A673 (cell line): ENCODE measurements around the gene SEPTIN8.

Experiments used
- EZH2 ChIP-seq: fragments of 200-600 bp; sonication (generic); IDR thresholded peaks from 2 replicates; pipeline ENCODE4 v1.6.1; 2017; ENCODE audit warnings: borderline replicate concordance, low read depth, mild to moderate bottlenecking, mixed read lengths, antibody characterized with exemption, low read length; ENCODE audit not compliant: poor library complexity, severe bottlenecking
- TF ChIP-seq, protein P1 (sequence below): fragments of 300-800, 200-600 bp; sonication (generic); conservative IDR thresholded peaks from 2 replicates; pipeline ENCODE4 v1.5.1; 2017; ENCODE audit warnings: low read depth, mild to moderate bottlenecking, antibody characterized with exemption, low read length, moderate library complexity, mixed read lengths

DNA sequence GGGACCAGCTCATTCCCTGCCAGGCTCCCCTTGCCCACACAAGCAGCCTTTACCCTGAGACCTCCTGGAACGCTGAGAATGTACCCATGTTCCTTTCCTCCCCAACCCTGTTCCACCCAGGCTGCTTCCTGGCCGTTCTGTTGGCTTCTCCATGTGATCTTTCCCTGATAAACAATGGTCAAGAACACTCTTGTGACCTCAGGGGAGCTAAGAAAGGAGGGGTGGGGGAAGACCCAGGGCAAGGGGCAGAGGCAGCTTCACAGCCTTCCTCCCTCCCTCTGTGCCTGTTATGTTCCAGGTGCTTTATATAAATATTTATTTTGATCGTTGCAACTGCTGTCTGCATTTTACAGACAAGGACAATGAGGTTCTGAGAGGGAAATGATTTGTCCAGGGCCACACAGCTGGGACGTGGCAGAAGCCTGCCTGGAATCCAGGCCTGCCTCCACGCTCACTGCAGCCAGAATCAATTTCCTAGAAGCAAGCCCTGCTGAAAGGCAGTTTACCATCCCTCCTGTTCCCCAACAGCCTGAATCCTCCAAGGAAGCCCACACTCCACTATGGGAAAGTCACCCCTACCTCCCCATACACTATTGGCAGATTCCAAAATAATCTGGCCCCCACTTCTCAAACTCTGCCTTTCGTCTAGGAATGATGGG lies 49.5 kb upstream of the SEPTIN8 start:
- TF ChIP-seq EZH2, result no peak
- TF ChIP-seq, protein P1, sequence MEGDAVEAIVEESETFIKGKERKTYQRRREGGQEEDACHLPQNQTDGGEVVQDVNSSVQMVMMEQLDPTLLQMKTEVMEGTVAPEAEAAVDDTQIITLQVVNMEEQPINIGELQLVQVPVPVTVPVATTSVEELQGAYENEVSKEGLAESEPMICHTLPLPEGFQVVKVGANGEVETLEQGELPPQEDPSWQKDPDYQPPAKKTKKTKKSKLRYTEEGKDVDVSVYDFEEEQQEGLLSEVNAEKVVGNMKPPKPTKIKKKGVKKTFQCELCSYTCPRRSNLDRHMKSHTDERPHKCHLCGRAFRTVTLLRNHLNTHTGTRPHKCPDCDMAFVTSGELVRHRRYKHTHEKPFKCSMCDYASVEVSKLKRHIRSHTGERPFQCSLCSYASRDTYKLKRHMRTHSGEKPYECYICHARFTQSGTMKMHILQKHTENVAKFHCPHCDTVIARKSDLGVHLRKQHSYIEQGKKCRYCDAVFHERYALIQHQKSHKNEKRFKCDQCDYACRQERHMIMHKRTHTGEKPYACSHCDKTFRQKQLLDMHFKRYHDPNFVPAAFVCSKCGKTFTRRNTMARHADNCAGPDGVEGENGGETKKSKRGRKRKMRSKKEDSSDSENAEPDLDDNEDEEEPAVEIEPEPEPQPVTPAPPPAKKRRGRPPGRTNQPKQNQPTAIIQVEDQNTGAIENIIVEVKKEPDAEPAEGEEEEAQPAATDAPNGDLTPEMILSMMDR, result no peak
